GM21390 (cell line): Measurements from ENCODE around the gene ZFP1.
"Not testable (repeated sequence)": the region's sequence is repeated elsewhere in the genome, so short reads cannot be mapped to it uniquely, and the experiment has no call there.

Experiments used
- ATAC-seq: cut with Tn5 transposase; IDR thresholded peaks from one replicate; pipeline ENCODE4 v1.9.1; 2021; ENCODE audit not compliant: unreplicated experiment

Gene ZFP1

DNA sequence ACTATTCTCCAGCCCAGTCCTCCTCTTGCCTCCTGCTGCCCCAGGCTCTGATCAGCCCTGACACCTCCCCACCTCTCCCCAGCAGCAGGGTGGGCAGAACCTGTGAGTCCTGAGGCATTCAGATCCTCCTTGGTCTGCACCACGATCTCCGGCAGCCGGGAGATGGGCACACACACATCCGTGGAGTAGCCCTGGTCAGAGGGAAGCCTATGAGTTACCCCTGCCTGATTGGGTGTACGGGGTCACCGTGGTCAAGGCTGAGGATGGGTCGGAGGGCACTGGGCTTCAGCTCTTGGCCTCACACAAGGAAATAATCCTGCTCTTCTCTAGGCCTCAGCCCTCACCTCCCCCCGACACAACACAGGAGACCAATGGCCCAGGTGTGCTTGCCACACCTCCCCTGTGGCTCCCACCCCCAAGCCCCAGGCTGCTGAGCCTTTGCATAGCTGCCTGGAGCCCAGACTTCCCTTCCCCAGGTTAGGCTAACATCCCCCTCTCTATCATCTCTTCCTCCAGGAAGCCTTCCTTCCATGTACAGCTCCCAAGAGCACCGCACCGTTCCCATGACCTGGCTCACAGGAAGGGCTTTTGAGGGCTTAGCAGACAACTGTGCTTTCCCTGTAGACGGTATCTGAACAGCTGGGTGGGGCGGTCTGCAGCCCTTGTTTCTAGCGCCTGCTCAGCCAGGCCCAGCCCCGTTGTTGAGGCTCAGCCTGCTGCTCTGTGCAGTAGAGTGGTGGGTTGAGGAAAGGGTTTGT lies 35.4 kb upstream of the ZFP1 start:
- ATAC-seq = no peak

DNA sequence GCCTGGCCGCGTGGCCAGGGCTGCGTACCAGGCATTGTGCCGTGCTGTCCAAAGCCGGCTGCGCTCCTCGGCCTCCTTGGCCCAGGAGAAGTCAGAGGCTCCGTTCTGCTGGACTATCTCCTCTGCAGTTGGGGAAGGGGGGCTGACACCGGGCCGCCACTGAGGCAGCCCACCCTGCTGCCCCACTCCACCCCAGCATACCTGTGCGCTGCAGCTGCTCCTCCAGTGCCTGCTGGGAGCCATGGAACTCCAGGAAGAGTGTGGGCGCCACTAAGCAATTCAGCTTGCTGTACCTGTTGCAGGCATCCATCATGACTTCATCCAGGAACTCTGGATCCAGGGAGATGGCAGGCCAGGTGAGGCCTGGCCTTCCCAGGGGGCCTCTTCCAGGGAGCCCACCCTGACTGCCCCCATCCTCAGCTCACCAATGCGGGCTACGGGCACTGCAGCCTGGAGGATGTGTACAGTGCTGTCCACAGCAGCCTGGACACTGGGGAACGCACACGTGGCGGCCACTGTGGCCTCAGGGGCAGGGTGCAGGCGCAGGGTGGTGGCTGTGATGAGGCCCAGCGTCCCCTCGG lies 34.7 kb upstream of the ZFP1 start:
- no peak for ATAC-seq

DNA sequence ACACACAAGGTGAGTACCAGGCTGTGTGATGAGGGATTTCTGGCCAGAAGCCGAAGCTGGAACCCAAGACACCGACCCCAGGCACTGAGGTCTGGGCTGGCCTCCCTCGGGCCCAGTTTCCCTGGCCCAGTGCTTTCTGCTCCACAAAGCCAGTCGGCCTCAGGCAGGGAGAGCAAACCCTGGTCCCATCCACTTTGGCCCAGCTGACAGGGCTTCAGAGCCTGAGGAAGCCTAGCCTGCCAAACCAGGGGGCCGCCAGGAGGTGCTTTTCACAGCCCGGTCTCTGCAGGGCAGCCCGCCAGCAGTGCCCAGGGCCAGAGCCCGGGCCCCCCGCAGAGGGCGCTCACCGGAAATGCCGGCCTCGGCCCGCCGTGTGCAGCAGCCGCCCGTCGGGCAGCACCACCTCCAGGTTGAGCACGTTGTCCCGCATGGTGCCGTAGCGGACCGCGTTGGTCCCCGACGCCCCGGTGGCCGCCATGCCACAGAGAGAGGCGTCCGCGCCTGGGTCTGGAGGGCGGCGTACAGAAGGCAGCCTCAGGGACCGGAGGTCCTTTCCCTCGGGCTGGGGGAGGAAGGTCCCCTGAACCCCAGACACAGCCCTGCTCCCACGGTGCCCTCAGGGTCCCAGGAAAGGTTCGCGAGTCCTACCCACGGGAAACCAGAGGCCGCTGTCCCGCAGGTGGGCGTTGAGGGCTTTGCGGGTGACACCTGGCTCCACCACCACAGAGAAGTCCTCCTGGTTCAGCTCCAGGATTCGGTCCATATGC lies 34.0 kb upstream of the ZFP1 start:
- ATAC-seq = no peak

DNA sequence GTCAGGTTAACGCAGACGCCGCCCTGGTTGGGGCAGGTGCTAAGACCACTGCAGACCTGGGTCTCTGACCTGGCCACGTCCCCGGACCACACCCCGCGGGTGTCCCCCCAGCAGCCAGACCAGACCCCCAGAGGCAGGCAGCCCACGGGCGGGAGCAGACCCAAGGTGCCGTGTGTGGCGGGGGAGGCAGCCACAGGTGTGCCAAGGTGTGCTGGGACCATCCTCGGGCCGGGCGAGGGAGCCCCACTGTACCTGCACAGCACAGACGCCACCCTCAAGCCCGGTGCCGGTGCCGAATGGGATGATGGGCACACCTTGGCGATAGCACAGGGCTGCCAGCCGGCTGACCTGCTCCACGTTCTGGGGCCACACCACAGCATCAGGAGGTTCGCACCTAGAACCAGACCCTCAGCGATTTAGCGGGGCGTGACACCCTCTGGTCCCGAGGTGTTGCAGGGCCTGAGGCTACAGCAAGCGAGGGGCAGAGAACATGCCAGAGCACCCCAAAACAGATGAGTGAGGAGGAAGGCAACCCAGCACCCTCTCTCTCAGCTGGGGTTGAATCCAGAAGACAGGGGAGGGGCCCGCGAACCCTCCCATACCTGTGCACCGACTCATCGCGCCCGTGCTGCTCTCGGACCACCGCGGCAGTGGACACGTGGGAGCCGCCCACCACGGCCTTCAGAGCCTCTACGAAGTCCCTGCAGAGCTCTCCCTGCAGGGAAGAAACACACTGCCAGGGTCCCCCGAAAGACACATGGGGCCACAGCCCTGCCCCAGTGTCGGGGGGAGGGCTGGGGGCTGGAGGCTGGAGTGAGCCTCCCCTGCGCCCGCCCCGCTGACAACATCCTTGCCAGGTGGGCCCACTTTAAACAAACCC lies 33.1 kb upstream of the ZFP1 start:
- ATAC-seq = no peak

DNA sequence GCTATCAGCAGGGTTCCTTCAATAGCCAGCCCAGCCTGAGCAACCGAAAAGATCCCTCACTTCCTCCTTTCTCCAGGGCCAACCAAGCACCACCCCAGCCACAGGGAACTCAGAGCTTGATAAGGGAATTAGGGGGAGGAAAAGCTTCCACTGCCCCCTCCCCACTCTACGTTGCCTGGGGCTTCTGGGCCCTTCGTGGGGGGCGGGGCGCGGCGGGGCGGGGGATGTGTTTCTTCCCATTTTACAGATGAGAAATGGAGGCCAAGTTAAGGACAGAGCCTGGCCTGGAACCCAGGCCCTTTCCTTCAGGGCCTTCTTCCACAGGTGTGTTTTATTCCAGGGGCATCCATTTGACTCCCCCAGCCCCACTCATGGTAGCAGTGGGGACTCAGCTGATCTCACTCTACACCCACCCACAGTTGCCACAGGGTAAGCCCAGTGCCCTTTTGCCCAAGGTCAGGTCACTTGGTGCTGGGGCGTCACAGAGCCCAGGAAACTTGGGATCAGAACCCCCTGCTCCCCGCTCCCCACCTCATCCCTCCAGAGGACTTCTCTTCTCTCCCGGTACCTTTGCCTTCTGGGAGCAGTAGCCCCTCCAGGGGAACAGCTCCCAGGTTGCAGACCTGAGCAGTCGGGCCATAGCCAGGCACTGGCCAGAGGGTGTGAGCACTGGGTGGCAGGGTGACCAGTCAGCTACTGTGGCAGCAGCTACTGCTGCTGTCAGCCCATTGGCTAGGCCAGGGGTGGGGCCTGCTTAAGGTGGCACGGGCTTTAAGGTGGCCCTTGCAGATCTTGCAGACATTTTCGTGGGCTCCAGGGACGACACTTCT lies 32.0 kb upstream of the ZFP1 start, which contains the start of gene LDHD:
TSS of gene LDHD (minus strand) at position 700 of the 830 bp plus-strand sequence. CDS start at position 640, 60 bp downstream.
- ATAC-seq = no peak

DNA sequence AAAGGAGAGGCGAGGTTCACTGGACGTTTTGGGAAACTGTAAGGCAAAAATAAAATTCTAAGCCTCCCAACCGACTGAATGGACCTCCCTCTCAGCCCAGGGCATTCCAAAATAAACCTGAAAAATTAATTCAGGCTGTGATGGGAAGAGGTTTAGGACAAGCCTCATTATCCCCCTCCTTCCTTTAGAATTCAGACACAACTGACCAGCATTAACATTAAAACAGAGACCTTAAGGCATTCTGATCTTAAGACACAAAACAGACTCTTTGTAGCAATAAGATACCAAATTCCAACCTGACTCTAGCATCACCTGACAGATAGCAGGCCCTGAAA lies 31.4 kb upstream of the ZFP1 start:
- no peak for ATAC-seq

DNA sequence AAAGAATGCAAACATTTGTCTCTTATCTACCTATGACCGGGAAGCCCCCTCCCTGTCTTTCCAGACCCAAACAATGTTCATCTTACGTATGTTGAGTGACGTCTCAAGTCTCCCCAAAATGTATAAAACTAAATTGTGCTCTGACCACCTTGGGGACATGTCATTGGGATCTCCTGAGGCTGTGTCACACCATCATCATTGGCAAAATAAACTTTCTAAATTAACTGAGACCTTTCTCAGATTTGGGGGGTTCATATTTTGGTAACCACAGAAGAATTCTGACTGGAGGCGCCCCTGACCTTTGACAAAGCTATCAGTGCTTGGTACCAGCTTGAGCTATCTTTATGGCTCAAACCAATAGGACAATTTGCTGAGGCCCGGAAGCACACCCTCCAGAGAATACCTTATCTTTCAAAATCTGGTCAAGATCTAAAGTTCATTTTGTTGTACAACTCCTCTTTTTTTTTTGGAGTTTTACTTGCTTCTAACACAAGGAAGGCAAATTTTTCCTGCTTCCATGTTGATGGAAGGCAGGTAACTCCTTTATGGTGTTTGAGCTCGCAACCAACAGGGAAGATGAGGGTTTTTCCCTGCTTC lies 29.3 kb upstream of the ZFP1 start:
- ATAC-seq = no peak

DNA sequence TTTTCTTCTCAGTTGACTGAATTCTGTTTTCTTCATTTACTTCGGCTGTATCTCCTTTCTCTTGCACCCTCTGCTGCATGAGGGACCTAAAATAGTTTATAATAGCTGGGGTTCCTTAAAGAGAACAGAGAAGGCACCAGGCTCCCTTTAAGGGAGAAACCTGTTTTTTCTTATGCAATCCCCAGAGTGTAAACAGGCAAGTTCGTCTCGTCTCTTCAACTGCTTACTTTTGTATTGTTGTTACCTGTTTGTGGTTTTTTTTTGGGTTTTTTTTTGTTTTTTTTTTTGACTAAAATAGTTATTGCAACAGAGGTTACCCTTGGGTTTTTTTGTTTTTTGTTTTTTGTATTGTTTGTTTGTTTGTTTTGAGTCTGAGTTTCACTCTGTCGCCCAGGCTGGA lies 28.1 kb upstream of the ZFP1 start:
- no peak for ATAC-seq

DNA sequence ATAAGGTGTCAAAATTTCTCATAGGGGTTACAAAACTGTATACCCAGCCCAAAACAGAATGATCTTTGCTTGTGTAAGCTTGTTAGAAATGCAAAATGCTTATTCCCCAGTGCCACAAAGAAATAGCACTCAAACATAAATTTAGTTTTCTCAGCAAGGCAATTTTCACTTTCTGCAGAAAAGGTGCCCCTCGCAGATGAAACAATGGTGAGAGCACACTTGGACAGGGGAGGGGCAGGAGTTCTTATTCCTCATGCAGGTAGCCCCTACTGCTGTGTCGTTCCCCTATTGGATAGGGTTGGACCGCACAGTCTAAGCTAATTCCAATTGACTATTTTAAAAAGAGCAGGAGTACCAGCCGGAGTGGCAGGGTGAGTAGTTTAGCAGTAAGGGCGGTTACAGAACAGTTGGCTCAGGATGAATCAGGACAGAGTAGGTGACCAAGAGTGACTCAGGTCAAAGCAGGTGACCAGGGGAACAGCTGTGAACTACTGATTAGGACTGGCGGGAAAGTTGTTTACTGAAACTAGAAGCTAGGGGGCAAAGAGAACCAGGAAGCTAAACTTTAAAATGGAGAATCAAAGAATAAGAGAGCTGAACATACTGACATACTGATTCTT lies 26.3 kb upstream of the ZFP1 start:
- no peak for ATAC-seq

DNA sequence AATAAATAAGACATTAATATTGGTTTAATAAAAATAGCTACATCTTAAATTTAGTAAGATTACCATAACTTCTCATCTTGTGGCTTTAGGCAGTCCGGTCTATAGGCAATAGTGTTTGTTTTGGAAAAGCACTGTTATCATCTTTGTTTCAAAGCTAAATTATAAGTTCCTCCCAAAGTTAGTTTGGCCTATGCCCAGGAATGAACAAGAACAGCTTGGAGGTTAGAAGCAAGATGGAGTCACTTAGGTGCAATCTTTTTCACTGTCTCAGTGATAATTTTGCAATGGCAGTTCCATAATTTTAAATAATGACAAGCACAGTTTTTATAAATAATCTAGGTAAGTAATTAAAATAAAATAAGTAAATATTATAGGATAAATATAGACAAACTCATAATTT lies 25.7 kb upstream of the ZFP1 start:
- ATAC-seq = no peak

DNA sequence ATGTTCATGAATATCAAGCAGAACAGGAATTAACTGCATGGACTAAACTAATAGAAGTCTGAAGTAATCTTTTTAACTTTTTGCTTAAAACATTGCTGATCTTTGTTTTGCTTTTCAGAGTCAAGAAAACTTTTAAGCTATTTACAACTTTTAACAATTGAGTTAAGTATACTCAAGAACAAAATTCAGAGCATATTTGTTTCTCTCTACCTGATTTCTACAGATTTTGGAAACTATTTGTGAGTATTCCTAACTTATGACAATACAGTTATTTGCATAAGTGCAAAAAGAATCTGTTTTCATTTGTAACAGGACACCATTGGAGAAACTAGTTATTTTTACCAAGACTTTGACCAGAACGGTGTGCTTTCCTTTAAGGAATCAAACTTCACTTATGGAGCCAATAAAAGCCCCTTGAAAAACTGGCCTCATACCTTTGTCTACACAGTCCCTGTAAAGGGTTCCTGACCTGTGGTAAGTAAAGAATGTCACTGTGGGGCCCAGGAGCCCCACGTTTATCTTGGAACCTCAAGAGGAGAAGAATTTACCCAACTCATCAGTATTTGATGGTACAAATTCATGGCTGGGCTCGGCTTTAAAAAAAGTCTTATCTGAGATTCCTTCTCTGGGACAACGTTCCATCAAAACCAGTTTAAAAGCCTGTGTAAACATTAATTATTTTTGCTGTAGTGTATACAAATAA lies 20.5 kb upstream of the ZFP1 start:
- ATAC-seq = no peak

DNA sequence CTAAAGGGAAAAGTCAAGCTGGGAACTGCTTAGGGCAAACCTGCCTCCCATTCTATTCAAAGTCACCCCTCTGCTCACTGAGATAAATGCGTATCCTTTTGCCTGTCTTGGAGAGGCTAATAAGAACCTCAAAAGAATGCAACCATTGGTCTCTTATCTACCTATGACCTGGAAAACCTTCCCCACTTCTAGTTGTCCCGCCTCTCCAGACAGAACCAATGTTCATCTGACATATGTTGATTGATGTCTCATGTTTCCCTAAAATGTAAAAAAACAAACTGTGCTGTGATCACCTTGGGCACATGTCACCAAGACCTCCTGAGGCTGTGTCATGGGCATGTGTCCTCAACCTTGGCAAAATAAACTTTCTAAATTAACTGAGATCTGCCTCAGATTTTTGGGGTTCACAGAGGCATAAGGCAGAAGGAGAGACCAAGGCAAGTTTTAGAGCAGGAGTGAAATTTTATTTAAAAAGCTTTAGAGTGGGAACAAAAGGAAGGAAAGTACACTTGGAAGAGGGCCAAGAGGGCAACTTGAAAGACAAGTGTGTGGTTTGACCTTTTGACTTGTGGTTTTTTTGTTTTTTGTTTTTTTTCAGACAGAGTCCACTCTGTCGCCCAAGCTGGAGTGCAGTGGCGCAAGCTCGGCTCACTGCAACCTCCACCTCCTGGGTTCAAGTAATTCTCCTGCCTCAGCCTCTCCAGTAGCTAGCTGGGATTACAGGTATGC lies 18.7 kb upstream of the ZFP1 start:
- ATAC-seq = not testable (repeated sequence)

DNA sequence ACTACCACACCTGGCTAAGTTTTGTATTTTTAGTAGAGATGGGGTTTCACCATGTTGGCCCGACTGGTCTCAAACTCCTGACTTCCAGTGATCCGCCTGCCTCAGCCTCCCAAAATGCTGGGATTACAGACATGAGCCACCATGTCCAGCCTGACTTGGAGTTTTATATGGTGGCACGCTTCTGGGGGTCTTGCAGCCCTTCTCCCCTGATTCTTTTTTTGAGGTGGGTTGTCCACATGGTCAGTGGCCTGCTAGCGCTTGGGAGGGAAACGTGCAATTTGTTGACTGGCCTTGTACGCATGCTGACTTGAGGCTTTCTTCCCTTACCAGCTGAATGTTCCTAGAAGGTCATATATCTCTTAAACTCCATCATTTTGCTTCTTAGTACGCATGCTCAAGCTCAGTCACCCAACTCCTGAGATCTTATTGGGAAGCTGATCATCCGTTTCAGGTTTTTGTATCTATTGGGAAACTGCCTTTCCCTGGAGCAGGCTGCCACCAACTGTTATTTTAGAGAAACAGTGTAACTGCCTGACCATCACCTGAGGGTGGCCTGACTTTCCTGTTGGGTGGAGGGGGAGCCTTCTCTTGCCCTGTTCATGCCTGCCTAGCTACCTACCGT lies 18.1 kb upstream of the ZFP1 start:
- ATAC-seq = no peak

DNA sequence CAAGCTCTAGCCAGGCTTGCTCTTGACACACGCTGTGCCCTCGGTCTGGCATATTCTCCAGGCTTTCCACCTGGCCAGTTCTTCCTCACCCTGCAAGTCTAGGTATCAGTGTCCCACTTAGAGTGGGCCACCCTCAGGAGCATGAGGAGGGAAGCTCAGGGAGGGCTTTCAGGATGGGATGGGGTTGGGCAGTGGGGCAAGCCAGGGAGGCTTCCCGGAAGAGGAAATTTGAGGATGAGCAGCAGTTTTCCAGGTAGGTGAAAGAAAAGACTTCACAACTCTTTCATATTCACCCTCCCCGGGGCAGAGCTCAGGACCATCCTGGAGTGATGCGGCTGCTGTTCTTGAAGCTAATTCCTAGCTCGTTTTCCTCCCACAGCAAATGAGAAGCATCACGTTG lies 17.2 kb upstream of the ZFP1 start:
- ATAC-seq = no peak

DNA sequence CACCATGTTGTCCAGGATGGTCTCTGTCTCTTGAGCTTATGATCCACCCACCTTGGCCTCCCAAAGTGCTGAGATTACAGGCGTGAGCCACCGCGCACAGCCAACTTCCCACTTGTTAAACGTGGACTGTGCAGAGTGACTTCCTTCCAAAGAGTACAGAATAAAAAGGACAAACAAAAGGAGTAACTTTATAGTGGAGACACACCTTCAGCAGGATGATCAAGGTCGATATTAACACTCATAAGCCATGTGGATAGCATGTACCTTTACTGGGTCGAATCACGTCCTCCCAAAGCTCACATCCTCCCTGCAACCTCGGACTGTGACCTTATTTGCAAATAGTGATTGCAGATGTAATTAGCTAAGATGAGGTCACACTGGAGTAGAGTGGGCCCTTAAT lies 10.1 kb upstream of the ZFP1 start:
- ATAC-seq = no peak

DNA sequence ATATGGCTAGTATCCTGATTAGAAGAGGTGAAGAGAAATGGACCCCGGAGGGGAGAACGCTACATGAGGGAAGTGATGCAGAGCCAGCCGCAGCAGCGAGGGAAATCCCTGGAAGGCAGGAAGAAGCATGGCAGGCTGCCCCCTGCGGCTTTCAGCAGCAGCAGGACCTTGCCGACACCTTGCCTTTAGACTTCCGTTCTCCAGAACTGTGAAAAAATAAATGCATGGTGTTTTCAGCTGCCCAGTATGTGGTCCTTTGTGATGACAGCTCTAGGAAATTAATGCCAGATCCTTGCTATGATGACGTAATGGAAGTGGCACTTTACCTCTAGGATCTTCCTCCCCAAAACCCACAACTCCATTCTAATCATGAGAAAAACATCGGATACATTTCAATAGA lies 9.7 kb upstream of the ZFP1 start:
- ATAC-seq = no peak

DNA sequence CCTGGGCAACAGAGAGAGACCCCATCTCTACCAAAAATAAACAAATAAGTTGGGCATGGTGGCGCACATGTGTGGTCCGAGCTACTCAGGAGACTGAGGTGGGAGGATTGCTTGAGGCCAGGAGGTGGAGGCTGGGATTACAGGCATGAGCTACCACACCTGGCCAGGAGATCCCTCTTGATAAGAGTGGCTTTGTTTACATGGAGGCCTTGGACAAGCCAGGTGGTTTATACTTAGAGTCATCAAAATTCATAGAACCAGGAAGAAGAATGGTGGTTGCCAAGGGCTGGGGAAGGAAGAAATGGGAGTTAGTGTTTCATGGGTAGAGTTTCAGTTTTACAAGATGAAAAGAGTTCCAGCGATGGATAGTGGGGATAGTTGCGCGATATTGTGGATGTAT lies 8.8 kb upstream of the ZFP1 start:
- ATAC-seq = no peak

DNA sequence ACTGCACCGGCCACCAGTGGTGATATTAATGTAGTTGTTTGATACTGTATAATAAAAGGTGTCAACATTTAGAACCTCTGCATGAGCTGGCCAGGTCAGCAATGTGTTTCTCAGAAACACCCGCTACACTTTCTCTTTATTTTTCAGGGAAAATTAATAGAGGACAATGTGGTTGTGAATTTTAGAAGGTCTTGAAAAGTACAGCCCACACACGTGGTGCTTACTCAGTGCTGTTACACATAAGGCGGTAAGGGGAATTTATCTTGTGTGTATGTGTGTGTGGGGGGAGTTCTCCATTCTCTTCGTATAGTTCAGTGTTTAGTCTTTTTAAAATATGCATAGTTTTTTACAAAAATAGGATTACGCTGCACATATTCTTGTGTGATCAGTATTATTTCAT lies 4.4 kb upstream of the ZFP1 start:
- ATAC-seq = no peak
